Measurements from ENCODE around the gene P2RY8. TPM values are rescaled to one million over a fixed set of nuclear protein-coding genes. Genes with fewer than 3 reads are reported as not detected.

Gene P2RY8
- total and polyA plus RNA-seq, 3 experiments from 2014 or later = 47.1 to 302 (median 50.1) TPM

DNA sequence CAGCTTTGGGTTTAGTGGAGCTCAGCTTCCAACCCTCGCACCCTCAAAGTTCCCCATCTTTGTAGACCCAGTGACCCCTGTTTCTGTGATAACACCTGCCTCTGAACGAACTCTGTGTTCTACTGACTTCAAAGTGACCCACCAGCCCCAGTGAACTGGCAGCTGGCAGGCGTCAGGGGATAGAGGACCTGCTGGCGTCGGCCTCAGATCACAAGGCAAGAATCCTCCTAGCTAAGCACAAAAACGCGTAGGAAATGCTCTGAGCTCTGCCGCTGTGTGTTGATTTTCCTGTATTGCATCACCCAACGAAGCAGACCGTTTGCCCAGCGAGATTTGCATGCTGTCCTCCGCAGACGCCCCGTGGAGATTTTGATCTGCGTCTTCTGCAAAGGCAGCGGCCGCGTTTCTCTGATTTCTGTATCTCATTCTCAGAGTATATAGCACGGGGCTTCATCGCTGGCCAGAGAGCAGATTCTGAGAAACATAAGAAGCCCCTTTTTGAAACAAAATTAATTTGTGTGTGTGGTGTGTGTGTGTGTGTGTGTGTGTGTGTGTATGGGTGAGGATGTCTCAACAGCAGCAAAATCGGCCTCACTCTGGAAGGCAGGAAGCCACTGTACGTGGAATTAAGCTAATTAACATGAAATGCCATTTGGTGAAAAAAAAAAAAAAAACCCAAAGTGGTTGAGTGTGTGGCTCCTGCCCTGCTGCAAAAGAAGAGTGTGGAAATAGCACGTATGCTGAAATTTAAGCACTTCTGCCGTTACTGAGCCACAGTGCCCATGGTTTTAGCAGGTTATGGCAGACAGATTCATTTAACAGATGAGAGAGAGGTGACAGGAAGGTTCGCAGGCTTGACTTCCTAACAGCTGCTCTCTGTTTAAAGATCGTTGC lies 55.1 kb downstream of the P2RY8 start:
- Mint-ChIP-seq H3K4me3 (peak overlapping the region; percentile 74 to 90 (median 82)), H3K36me3 (peaks cover 37 to 73% (median 38%) of the 10 kb centered on the region in 3 donors), H3K9me3 (peaks cover 2 to 11% (median 9%) of the 10 kb centered on the region in 5 donors), H3K4me1 (peaks cover 64 to 83% (median 74%) of the 10 kb centered on the region in 3 donors), H3K27ac (peak overlapping the region; percentile 96 to 99 (median 98)), H3K27me3 (peaks cover 0 to 7% of the 10 kb centered on the region in 2 donors)
- Histone ChIP-seq H3K4me3 (ENCODE audit: low read length) (peak overlapping the region; percentile 37), H3K27me3 (ENCODE audit: insufficient read depth, low read length, poor library complexity, severe bottlenecking) (no peaks in the 10 kb centered on the region), H3K27ac (ENCODE audit: low read depth, low read length) (peak overlapping the region; percentile 77), H3K9me3 (ENCODE audit: low read length) (no peaks in the 10 kb centered on the region), H3K4me1 (ENCODE audit: insufficient read depth, low read length) (peaks cover 69% of the 10 kb centered on the region), H3K36me3 (ENCODE audit: insufficient read depth, low read length) (peaks cover 19% of the 10 kb centered on the region)
- POLR2A ChIA-PET = no interaction called here
- CTCF ChIA-PET = no interaction called here
- peak; percentile 61 to 87 (median 83) for DNase-seq

DNA sequence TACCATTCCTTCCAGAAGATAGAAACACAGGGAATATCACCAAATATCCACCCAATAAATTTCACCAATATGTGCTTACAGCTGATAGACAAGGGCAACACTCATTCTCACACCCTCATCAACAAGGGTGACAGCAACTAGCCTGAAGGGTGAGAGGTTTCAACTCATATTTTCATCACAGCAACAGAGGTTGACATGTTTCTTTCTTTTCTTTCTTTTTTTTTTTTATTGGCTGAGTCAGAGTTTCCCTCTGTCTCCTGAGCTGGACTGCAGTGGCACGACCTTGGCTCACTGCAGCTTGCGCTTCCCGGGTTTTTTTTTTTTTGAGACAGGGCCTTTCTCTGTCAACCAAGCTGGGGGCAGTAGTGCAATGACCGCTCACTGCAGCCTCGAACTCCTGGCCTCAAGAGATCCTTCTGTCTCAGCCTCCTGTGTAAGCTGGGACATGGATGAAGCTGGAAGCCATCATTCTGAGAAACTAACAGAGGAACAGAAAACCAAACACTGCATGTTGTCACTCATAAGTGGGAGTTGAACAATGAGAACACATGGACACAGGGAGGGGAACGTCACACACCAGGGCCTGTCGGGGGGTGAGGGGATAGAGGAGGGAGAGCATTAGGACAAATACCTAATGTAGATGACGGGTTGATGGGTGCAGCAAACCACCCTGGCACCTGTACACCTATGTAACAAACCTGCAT lies 56.8 kb downstream of the P2RY8 start:
- ChIA-PET CTCF (no interaction called here), POLR2A (no interaction called here)
- H3K27ac ChIP-seq (ENCODE audit: low read depth, low read length) = no peak overlapping the region
- peaks cover 2 to 11% (median 9%) of the 10 kb centered on the region in 5 donors for H3K9me3 Mint-ChIP-seq
- no peaks in the 10 kb centered on the region for H3K27me3 ChIP-seq (ENCODE audit: insufficient read depth, low read length, poor library complexity, severe bottlenecking)
- H3K36me3 ChIP-seq (ENCODE audit: insufficient read depth, low read length) = peaks cover 10% of the 10 kb centered on the region
- H3K9me3 ChIP-seq (ENCODE audit: low read length) = no peaks in the 10 kb centered on the region
- H3K4me3 ChIP-seq (ENCODE audit: low read length) = no peak overlapping the region
- peaks cover 0 to 7% of the 10 kb centered on the region in 2 donors for H3K27me3 Mint-ChIP-seq
- peaks cover 36 to 73% (median 42%) of the 10 kb centered on the region in 3 donors for H3K36me3 Mint-ChIP-seq
- DNase-seq = no peak
- H3K27ac Mint-ChIP-seq = peak overlapping the region; percentile 96 to 99 (median 98)
- peak overlapping the region; percentile 54 to 81 (median 70) for H3K4me3 Mint-ChIP-seq
- H3K4me1 ChIP-seq (ENCODE audit: insufficient read depth, low read length) = peaks cover 76% of the 10 kb centered on the region
- peaks cover 73 to 90% (median 85%) of the 10 kb centered on the region in 3 donors for H3K4me1 Mint-ChIP-seq

DNA sequence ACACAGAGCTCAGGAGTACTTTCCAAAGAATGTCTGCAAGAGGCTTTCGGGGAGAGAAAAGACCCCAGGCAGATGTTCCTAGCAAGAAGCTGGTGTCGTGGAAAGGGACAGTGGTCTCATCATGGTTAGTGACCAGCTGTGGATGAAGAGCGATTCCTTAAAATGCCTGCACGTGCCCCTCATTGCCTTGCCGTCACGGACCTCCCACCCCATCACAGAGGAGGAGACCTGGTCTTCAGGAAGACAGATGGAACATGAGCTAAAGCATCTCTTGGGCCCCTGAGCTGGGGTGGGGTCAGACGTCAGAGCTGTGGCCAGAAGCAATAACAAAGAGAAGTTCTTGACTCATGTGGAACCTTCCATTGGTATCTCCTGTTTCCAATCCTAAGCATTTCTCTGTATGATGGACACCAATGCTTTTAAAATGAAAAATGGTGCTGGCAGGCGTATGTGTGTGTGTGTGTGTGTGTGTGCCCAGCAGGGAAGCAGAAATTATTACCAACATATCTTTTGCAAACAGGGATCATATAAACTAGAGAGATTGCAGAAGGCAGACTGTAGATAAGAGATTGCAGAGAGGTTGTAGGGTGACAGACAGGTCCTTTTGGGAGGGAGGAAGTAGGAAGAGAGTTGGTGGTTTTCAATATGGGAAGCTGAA lies 59.1 kb downstream of the P2RY8 start:
- Histone ChIP-seq H3K36me3 (ENCODE audit: insufficient read depth, low read length) (peaks cover 14% of the 10 kb centered on the region), H3K4me3 (ENCODE audit: low read length) (no peak overlapping the region), H3K9me3 (ENCODE audit: low read length) (no peaks in the 10 kb centered on the region), H3K27me3 (ENCODE audit: insufficient read depth, low read length, poor library complexity, severe bottlenecking) (no peaks in the 10 kb centered on the region), H3K27ac (ENCODE audit: low read depth, low read length) (no peak overlapping the region), H3K4me1 (ENCODE audit: insufficient read depth, low read length) (peaks cover 76% of the 10 kb centered on the region)
- POLR2A ChIA-PET = no interaction called here
- Mint-ChIP-seq H3K4me3 (peak overlapping the region in 5 of 7 donors; percentile 6 to 52 (median 41)), H3K27me3 (peaks cover 0 to 7% of the 10 kb centered on the region in 2 donors), H3K27ac (peak overlapping the region; percentile 86 to 97 (median 89)), H3K36me3 (peaks cover 41 to 72% (median 61%) of the 10 kb centered on the region in 3 donors), H3K9me3 (peaks cover 2 to 11% (median 9%) of the 10 kb centered on the region in 5 donors), H3K4me1 (peaks cover 77 to 95% (median 87%) of the 10 kb centered on the region in 3 donors)
- CTCF ChIA-PET = no interaction called here
- no peak for DNase-seq

DNA sequence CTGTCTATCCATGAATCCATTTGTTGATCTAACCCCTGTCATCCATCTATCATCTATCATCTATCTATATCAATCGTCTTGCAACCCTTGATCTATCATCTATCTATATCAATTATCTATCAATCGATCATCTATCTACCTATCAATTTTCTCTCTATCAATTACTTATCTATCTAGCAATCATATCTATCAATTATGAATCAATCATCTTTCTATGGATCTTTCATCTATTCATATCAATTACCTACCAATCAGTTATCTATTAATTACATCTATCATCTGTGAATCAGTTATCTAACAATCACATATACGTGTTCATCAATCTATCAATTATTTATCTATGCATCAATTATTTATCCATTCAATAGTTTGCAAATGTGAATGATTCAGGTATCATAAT lies 59.8 kb downstream of the P2RY8 start:
- Histone ChIP-seq H3K27ac (ENCODE audit: low read depth, low read length) (no peak overlapping the region), H3K4me3 (ENCODE audit: low read length) (no peak overlapping the region), H3K4me1 (ENCODE audit: insufficient read depth, low read length) (peaks cover 78% of the 10 kb centered on the region), H3K27me3 (ENCODE audit: insufficient read depth, low read length, poor library complexity, severe bottlenecking) (no peaks in the 10 kb centered on the region), H3K36me3 (ENCODE audit: insufficient read depth, low read length) (peaks cover 14% of the 10 kb centered on the region), H3K9me3 (ENCODE audit: low read length) (no peaks in the 10 kb centered on the region)
- H3K27me3 Mint-ChIP-seq = peaks cover 0 to 7% of the 10 kb centered on the region in 2 donors
- peak overlapping the region; percentile 77 to 97 (median 89) for H3K27ac Mint-ChIP-seq
- ChIA-PET POLR2A (no interaction called here), CTCF (no interaction called here)
- peak overlapping the region in 6 of 7 donors; percentile 3 to 52 (median 13) for H3K4me3 Mint-ChIP-seq
- peaks cover 43 to 72% (median 62%) of the 10 kb centered on the region in 3 donors for H3K36me3 Mint-ChIP-seq
- DNase-seq = no peak
- H3K4me1 Mint-ChIP-seq = peaks cover 73 to 96% (median 88%) of the 10 kb centered on the region in 3 donors
- H3K9me3 Mint-ChIP-seq = peaks cover 2 to 11% (median 9%) of the 10 kb centered on the region in 5 donors

DNA sequence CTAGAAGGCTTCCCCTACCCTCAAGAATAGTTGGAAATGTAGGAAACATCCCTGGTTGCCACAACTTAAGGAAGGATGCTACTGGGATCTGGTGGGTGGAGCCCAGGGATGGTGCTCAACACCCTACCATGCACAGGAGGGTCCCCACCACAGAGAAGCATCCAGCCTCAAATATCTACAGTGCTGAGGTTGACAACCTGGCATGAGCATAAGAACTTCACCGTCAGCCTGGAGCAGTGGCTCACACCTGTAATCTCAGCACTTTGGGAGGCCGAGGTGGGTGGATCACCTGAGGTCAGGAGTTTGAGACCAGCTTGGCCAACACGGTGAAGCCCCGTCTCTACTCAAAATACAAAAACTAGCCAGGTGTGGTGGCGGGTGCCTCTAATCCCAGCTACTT lies 60.3 kb downstream of the P2RY8 start:
- no peak overlapping the region for H3K4me3 ChIP-seq (ENCODE audit: low read length)
- Mint-ChIP-seq H3K4me3 (peak overlapping the region in 1 of 7 donors; percentile 70), H3K36me3 (peaks cover 43 to 71% (median 68%) of the 10 kb centered on the region in 3 donors), H3K27me3 (peaks cover 0 to 2% of the 10 kb centered on the region in 2 donors), H3K4me1 (peaks cover 73 to 96% (median 88%) of the 10 kb centered on the region in 3 donors), H3K9me3 (peaks cover 4 to 13% (median 8%) of the 10 kb centered on the region in 5 donors), H3K27ac (peak overlapping the region in 6 of 8 donors; percentile 22 to 97 (median 82))
- ChIA-PET POLR2A (no interaction called here), CTCF (no interaction called here)
- no peak overlapping the region for H3K27ac ChIP-seq (ENCODE audit: low read depth, low read length)
- no peaks in the 10 kb centered on the region for H3K27me3 ChIP-seq (ENCODE audit: insufficient read depth, low read length, poor library complexity, severe bottlenecking)
- H3K4me1 ChIP-seq (ENCODE audit: insufficient read depth, low read length) = peaks cover 78% of the 10 kb centered on the region
- peaks cover 14% of the 10 kb centered on the region for H3K36me3 ChIP-seq (ENCODE audit: insufficient read depth, low read length)
- no peak for DNase-seq
- no peaks in the 10 kb centered on the region for H3K9me3 ChIP-seq (ENCODE audit: low read length)

DNA sequence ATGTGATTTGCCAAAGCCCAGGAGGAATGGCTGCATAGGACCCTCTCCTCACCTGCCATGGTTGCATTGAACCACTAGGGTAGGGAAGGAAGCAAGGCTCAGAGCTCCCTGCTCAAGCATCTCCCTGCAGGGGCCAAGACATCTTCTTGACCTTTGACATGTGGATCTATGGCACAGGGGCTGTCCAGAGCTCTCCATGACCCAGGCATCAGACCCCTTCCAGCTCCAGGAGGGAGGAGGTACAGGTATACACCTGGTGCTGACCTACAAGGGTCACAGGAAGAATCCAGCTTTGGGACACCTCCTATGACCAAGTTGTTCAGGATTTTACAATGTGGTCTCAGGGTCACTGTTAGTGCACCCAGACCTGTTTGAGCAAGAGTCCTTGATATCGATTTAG lies 61.1 kb downstream of the P2RY8 start:
- Mint-ChIP-seq H3K36me3 (peaks cover 46 to 73% (median 70%) of the 10 kb centered on the region in 3 donors), H3K9me3 (peaks cover 4 to 13% (median 8%) of the 10 kb centered on the region in 5 donors), H3K4me1 (peaks cover 72 to 95% (median 89%) of the 10 kb centered on the region in 3 donors), H3K27me3 (no peaks in the 10 kb centered on the region), H3K4me3 (peak overlapping the region in 2 of 7 donors; percentile 10 to 35), H3K27ac (peak overlapping the region in 7 of 8 donors; percentile 24 to 97 (median 66))
- H3K27me3 ChIP-seq (ENCODE audit: insufficient read depth, low read length, poor library complexity, severe bottlenecking) = no peaks in the 10 kb centered on the region
- no peak for DNase-seq
- ChIA-PET CTCF (no interaction called here), POLR2A (no interaction called here)
- H3K9me3 ChIP-seq (ENCODE audit: low read length) = no peaks in the 10 kb centered on the region
- H3K36me3 ChIP-seq (ENCODE audit: insufficient read depth, low read length) = peaks cover 14% of the 10 kb centered on the region
- H3K4me1 ChIP-seq (ENCODE audit: insufficient read depth, low read length) = peaks cover 78% of the 10 kb centered on the region
- no peak overlapping the region for H3K27ac ChIP-seq (ENCODE audit: low read depth, low read length)
- no peak overlapping the region for H3K4me3 ChIP-seq (ENCODE audit: low read length)

DNA sequence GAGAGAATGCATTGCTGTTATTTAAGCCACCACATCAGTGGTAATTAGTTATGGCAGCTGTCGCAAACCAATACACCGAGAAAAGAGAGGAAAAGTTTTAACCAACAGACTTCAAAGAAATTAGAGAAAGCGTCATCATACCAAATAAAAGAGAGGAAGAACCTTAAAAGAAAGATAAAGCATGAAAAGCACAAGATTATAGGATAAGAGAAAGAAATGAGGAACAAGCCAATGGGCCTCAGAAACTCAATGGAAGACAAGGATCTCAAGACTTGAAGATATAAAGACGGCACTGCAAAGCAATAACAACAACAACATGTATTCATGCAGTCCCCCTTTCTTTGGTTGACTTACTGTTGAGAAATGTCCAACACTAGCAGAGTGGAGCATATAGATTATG lies 61.5 kb downstream of the P2RY8 start:
- no peak for DNase-seq
- Histone ChIP-seq H3K36me3 (ENCODE audit: insufficient read depth, low read length) (peaks cover 14% of the 10 kb centered on the region), H3K27ac (ENCODE audit: low read depth, low read length) (no peak overlapping the region), H3K27me3 (ENCODE audit: insufficient read depth, low read length, poor library complexity, severe bottlenecking) (no peaks in the 10 kb centered on the region), H3K9me3 (ENCODE audit: low read length) (no peaks in the 10 kb centered on the region), H3K4me1 (ENCODE audit: insufficient read depth, low read length) (peaks cover 78% of the 10 kb centered on the region), H3K4me3 (ENCODE audit: low read length) (no peak overlapping the region)
- Mint-ChIP-seq H3K9me3 (peaks cover 4 to 13% (median 8%) of the 10 kb centered on the region in 5 donors), H3K27me3 (no peaks in the 10 kb centered on the region), H3K36me3 (peaks cover 46 to 72% (median 70%) of the 10 kb centered on the region in 3 donors), H3K27ac (peak overlapping the region; percentile 11 to 97 (median 57)), H3K4me3 (peak overlapping the region in 2 of 7 donors; percentile 10), H3K4me1 (peaks cover 74 to 95% (median 89%) of the 10 kb centered on the region in 3 donors)
- ChIA-PET POLR2A (no interaction called here), CTCF (no interaction called here)

Measured in CD8-positive, alpha-beta memory T cell (primary cell).